GM23338 (cell line): Measurements from ENCODE around the gene KIRREL3. TPM values are rescaled to one million over a fixed set of nuclear protein-coding genes. Genes with fewer than 3 reads are reported as not detected.

Experiments
- ATAC-seq: fragments of 200-7000 bp; cut with Tn5 transposase; 3 replicates; pipeline ENCODE4 v1.9.1; 2020
- DNase-seq: peaks from one replicate; pipeline ENCODE4 v3.0.0-alpha.2; 2015; ENCODE audit warnings: low spot score
- H2AFZ ChIP-seq: fragments of 200-600 bp; sonication (generic); 2 replicates; pipeline ENCODE4 v1.8.0; 2016; ENCODE audit warnings: antibody characterized with exemption, mild to moderate bottlenecking, moderate library complexity
- H3F3A ChIP-seq: fragments of 200-600 bp; sonication (generic); replicated peaks from 2 replicates; pipeline ENCODE4 v1.8.0; 2017; ENCODE audit warnings: antibody characterized with exemption, mixed run types, low read depth
- H3K27ac ChIP-seq: fragments of 200-600 bp; sonication (generic); 2 replicates; pipeline ENCODE4 v1.6.1; 2016; ENCODE audit warnings: low read depth
- H3K27me3 ChIP-seq: fragments of 200-600 bp; sonication (generic); 2 replicates; pipeline ENCODE4 v1.8.0; 2016; ENCODE audit warnings: mild to moderate bottlenecking, mixed run types, moderate library complexity; ENCODE audit not compliant: insufficient read depth
- H3K36me3 ChIP-seq: fragments of 200-600 bp; sonication (generic); 2 replicates; pipeline ENCODE4 v1.8.0; 2016; ENCODE audit warnings: mild to moderate bottlenecking; ENCODE audit not compliant: insufficient read depth
- H3K4me1 ChIP-seq: fragments of 200-600 bp; sonication (generic); 2 replicates; pipeline ENCODE4 v1.8.0; 2016; ENCODE audit warnings: mild to moderate bottlenecking, moderate library complexity; ENCODE audit not compliant: insufficient read depth
- H3K4me2 ChIP-seq: fragments of 200-600 bp; sonication (generic); 2 replicates; pipeline ENCODE4 v1.7.1; 2017; ENCODE audit warnings: mixed run types
- H3K4me3 ChIP-seq: fragments of 200-600 bp; sonication (generic); 2 replicates; pipeline ENCODE4 v1.6.1; 2016; ENCODE audit warnings: mixed run types
- H3K79me2 ChIP-seq: fragments of 200-600 bp; sonication (generic); replicated peaks from 2 replicates; pipeline ENCODE4 v1.8.0; 2017; ENCODE audit warnings: mild to moderate bottlenecking; ENCODE audit not compliant: insufficient read depth
- H3K9me2 ChIP-seq: fragments of 200-600 bp; sonication (generic); 2 replicates; pipeline ENCODE4 v1.8.0; 2017; ENCODE audit not compliant: insufficient read depth
- H4K20me1 ChIP-seq: fragments of 200-600 bp; sonication (generic); replicated peaks from 2 replicates; pipeline ENCODE4 v1.8.0; 2017; ENCODE audit warnings: mild to moderate bottlenecking; ENCODE audit not compliant: insufficient read depth
- H3K27ac Mint-ChIP-seq: 2 replicates; pipeline ENCODE4 v1.8.0; 2020; ENCODE audit warnings: inconsistent platforms, mild to moderate bottlenecking, moderate library complexity, mixed read lengths
- H3K27me3 Mint-ChIP-seq: 3 replicates; pipeline ENCODE4 v1.8.0; 2022; ENCODE audit warnings: low read depth, mild to moderate bottlenecking, moderate library complexity, mixed read lengths, inconsistent platforms; ENCODE audit not compliant: insufficient read depth, poor library complexity
- H3K36me3 Mint-ChIP-seq: 3 replicates; pipeline ENCODE4 v1.8.0; 2021; ENCODE audit warnings: low read depth, mild to moderate bottlenecking, inconsistent platforms, moderate library complexity, mixed read lengths
- H3K4me1 Mint-ChIP-seq: 3 replicates; pipeline ENCODE4 v1.8.0; 2020; ENCODE audit warnings: mild to moderate bottlenecking, inconsistent platforms, mixed read lengths
- H3K4me3 Mint-ChIP-seq: 3 replicates; pipeline ENCODE4 v1.8.0; 2021; ENCODE audit warnings: moderate library complexity, mild to moderate bottlenecking, inconsistent platforms, mixed read lengths
- H3K9me3 Mint-ChIP-seq: 3 replicates; pipeline ENCODE4 v1.8.0; 2020; ENCODE audit warnings: moderate library complexity, mild to moderate bottlenecking, inconsistent platforms, mixed read lengths
- CREB1 ChIP-seq: fragments of 250-450 bp; sonication (Bioruptor Pico); IDR thresholded peaks from 2 replicates; pipeline ENCODE4 v1.5.0; 2020; ENCODE audit warnings: low read depth, mild to moderate bottlenecking, moderate library complexity
- EZH2 ChIP-seq: fragments of 200-600 bp; sonication (generic); IDR thresholded peaks from one replicate; pipeline ENCODE4 v1.8.0; 2017; ENCODE audit warnings: antibody characterized with exemption, mild to moderate bottlenecking, low read depth; ENCODE audit not compliant: unreplicated experiment
- EZH2phosphoT487 ChIP-seq: fragments of 200-600 bp; sonication (generic); IDR thresholded peaks from one replicate; pipeline ENCODE4 v1.8.1; 2018; ENCODE audit warnings: antibody characterized with exemption; ENCODE audit not compliant: unreplicated experiment
- JUNB ChIP-seq: IDR thresholded peaks from one replicate; pipeline ENCODE4 v1.6.1; 2016; ENCODE audit warnings: antibody characterized with exemption; ENCODE audit not compliant: unreplicated experiment
- NANOG ChIP-seq: IDR thresholded peaks from 2 replicates; pipeline ENCODE4 v1.6.1; 2016; ENCODE audit warnings: antibody characterized with exemption, borderline replicate concordance
- POLR2AphosphoS5 ChIP-seq: IDR thresholded peaks from 2 replicates; pipeline ENCODE4 v1.6.1; 2016; ENCODE audit warnings: antibody characterized with exemption, low read depth
- ZNF331 ChIP-seq: fragments of 250-450 bp; sonication (Bioruptor Pico); IDR thresholded peaks from 2 replicates; pipeline ENCODE4 v1.5.0; 2020; ENCODE audit warnings: low read depth, mild to moderate bottlenecking, moderate library complexity
- polyA plus RNA-seq: library from polyadenylated mRNA; unstranded; fragments of >200 nt; fragmentation: Nextera tagmentation; extraction: Ambion mirVana; gene quantifications from 2 replicates; pipeline ENCODE4 v1.2.1, GENCODE V29; 2016
- total RNA-seq: library from RNA; depleted of rRNA; stranded (reverse); fragments of >200 nt; shearing (Covaris generic); gene quantifications from 2 replicates; pipeline ENCODE4 v1.2.3, GENCODE V29; 2014
- TF ChIP-seq, protein P1 (sequence below): IDR thresholded peaks from 2 replicates; pipeline ENCODE4 v1.6.1; 2016; ENCODE audit warnings: antibody characterized with exemption
- TF ChIP-seq, protein P2 (sequence below): IDR thresholded peaks from one replicate; pipeline ENCODE4 v1.6.1; 2018; ENCODE audit warnings: antibody characterized with exemption; ENCODE audit not compliant: unreplicated experiment
- TF ChIP-seq, protein P3 (sequence below), 2 experiments: fragments of 200-600 bp in 1 of 2; sonication (generic) in 1 of 2; conservative IDR thresholded peaks; 2 replicates each; pipeline versions ENCODE4 v1.5.1 to v1.6.1; 2016 to 2017; ENCODE audit warnings: antibody characterized with exemption in 2 of 2, low read depth in 2 of 2, mild to moderate bottlenecking in 2 of 2, moderate library complexity in 1 of 2

Gene KIRREL3
- total and polyA plus RNA-seq, 2 experiments from 2014 or later: 0.13 to 1.5 TPM

DNA sequence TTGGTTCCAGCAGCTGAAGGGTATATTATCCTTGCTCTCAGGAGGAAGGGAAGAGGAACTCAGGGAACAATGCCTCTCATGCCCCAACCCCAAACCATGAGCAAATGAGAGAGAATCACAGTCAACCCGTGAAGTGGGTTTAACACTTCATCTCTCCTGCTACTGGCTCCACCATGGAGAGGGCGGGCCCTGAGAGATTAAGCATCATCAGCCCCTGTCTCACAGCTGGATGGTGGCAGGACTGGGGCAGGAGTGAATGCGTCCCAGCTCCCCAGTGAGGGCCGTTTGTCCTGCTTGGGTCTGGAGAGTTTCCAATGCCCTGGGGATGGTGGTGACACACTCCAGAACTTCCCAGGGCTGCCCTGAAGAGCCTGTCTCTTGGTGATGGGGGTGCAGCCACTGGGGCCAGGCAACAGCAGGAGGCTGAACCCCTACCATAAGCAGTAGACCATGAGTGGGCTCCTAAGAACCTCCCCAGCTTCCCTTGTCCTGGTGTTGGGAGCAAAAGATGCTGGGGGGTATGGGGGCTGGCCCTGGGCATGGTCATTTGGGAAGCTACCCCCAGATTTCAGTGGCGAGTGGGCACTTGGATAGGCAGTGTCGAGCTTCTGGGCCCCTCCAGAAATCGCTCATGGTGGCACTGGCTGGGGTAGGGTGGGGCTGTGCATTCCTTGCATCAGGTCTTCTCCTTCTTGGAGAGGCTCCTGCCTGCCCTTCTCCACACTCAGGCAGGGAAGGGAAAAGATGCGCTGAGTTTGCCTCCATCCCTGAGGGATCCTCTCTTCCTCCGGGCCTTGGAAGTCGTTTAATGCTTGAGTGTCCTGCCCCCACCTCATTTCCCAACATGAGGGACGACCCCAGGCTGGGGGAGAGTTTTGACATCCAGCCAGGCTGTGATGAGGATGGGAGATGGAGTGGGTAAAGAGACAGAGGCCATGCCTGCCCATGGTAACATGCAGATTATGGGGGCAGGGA is 487.5 kb downstream of the KIRREL3 start (continued):
- TF ChIP-seq, protein P1, sequence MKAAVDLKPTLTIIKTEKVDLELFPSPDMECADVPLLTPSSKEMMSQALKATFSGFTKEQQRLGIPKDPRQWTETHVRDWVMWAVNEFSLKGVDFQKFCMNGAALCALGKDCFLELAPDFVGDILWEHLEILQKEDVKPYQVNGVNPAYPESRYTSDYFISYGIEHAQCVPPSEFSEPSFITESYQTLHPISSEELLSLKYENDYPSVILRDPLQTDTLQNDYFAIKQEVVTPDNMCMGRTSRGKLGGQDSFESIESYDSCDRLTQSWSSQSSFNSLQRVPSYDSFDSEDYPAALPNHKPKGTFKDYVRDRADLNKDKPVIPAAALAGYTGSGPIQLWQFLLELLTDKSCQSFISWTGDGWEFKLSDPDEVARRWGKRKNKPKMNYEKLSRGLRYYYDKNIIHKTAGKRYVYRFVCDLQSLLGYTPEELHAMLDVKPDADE: no peak
- TF ChIP-seq JUNB (no peak), EZH2phosphoT487 (no peak)

DNA sequence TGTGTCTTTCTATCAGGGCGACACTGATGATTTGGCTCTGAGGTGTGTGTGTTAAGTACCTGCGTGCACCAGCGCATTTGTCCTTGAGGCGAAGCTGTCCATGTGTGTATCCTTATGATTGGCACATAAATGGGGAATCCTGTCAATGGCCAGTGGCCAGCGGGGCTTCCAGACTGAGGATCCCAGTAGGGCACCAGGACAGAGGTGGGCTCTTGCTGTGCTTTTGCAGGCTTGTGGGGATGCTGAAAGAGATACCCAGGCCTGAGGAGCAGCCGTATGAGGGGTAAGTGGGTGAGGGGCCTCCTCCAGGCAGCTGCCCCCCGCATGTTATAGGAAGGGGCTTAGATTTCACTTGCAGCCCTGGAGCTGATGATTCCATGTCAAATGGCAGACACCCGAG is 488.3 kb downstream of the KIRREL3 start:
- TF ChIP-seq EZH2: no peak
- TF ChIP-seq, protein P1: no peak
- TF ChIP-seq, protein P2, sequence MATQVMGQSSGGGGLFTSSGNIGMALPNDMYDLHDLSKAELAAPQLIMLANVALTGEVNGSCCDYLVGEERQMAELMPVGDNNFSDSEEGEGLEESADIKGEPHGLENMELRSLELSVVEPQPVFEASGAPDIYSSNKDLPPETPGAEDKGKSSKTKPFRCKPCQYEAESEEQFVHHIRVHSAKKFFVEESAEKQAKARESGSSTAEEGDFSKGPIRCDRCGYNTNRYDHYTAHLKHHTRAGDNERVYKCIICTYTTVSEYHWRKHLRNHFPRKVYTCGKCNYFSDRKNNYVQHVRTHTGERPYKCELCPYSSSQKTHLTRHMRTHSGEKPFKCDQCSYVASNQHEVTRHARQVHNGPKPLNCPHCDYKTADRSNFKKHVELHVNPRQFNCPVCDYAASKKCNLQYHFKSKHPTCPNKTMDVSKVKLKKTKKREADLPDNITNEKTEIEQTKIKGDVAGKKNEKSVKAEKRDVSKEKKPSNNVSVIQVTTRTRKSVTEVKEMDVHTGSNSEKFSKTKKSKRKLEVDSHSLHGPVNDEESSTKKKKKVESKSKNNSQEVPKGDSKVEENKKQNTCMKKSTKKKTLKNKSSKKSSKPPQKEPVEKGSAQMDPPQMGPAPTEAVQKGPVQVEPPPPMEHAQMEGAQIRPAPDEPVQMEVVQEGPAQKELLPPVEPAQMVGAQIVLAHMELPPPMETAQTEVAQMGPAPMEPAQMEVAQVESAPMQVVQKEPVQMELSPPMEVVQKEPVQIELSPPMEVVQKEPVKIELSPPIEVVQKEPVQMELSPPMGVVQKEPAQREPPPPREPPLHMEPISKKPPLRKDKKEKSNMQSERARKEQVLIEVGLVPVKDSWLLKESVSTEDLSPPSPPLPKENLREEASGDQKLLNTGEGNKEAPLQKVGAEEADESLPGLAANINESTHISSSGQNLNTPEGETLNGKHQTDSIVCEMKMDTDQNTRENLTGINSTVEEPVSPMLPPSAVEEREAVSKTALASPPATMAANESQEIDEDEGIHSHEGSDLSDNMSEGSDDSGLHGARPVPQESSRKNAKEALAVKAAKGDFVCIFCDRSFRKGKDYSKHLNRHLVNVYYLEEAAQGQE: no peak
- TF ChIP-seq, protein P3, sequence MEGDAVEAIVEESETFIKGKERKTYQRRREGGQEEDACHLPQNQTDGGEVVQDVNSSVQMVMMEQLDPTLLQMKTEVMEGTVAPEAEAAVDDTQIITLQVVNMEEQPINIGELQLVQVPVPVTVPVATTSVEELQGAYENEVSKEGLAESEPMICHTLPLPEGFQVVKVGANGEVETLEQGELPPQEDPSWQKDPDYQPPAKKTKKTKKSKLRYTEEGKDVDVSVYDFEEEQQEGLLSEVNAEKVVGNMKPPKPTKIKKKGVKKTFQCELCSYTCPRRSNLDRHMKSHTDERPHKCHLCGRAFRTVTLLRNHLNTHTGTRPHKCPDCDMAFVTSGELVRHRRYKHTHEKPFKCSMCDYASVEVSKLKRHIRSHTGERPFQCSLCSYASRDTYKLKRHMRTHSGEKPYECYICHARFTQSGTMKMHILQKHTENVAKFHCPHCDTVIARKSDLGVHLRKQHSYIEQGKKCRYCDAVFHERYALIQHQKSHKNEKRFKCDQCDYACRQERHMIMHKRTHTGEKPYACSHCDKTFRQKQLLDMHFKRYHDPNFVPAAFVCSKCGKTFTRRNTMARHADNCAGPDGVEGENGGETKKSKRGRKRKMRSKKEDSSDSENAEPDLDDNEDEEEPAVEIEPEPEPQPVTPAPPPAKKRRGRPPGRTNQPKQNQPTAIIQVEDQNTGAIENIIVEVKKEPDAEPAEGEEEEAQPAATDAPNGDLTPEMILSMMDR (conservative IDR thresholded peaks at IDR 0.05; ENCODE audit: low read depth in 2 of 2): no peak
- TF ChIP-seq ZNF331 (CRISPR knock-in tag): no peak
- TF ChIP-seq POLR2AphosphoS5: no peak
- TF ChIP-seq EZH2phosphoT487: no peak
- TF ChIP-seq NANOG: no peak
- no peak for TF ChIP-seq CREB1
- H3K36me3 ChIP-seq: no peaks in the 10 kb centered on the region
- H3F3A ChIP-seq: no peaks in the 10 kb centered on the region
- no peaks in the 10 kb centered on the region for H3K79me2 ChIP-seq
- H3K36me3 Mint-ChIP-seq: no peaks in the 10 kb centered on the region
- H3K9me3 Mint-ChIP-seq: peaks cover 2% of the 10 kb centered on the region; the same call in 2 of the 3 replicates
- H3K9me2 ChIP-seq: no peaks in the 10 kb centered on the region
- H3K4me1 ChIP-seq: no peaks in the 10 kb centered on the region
- H3K27me3 Mint-ChIP-seq: peaks cover 6% of the 10 kb centered on the region
- H3K27ac ChIP-seq: no peak overlapping the region
- no peaks in the 10 kb centered on the region for H3K27me3 ChIP-seq
- no peaks in the 10 kb centered on the region for H4K20me1 ChIP-seq
- H3K4me3 Mint-ChIP-seq: no peak overlapping the region
- H3K27ac Mint-ChIP-seq: no peak overlapping the region
- ATAC-seq: no peak
- H3K4me2 ChIP-seq: no peak overlapping the region
- H3K4me3 ChIP-seq: no peak overlapping the region
- no peak overlapping the region for H2AFZ ChIP-seq
- DNase-seq: no peak
- no peaks in the 10 kb centered on the region; the same call in 2 of the 3 replicates for H3K4me1 Mint-ChIP-seq
